Neutrophil (primary cell): ENCODE data around the gene KRT32.
"Not testable (repeated sequence)": the region's sequence is repeated elsewhere in the genome, so short reads cannot be mapped to it uniquely, and the experiment has no call there.

Experiments
- H3K27ac ChIP-seq: fragments of 200-600 bp; sonication (generic); 2 replicates; pipeline ENCODE4 v1.5.1; 2016; ENCODE audit warnings: mild to moderate bottlenecking, moderate library complexity
- H3K27me3 ChIP-seq: fragments of 200-600 bp; sonication (generic); 2 replicates; pipeline ENCODE4 v1.6.0; 2016; ENCODE audit warnings: mild to moderate bottlenecking
- H3K36me3 ChIP-seq: fragments of 200-600 bp; sonication (generic); 2 replicates; pipeline ENCODE4 v1.5.1; 2017
- H3K4me1 ChIP-seq, 2 experiments: fragments of 200-600 bp in 1 of 2; sonication (generic) in 1 of 2; 1 replicate in 1 of 2; 2 replicates in 1 of 2; pipeline versions ENCODE4 v1.5.1 to v1.6.1; 2013 to 2016; ENCODE audit warnings: low read depth in 1 of 2, low read length in 1 of 2, mild to moderate bottlenecking in 1 of 2, moderate library complexity in 1 of 2; ENCODE audit not compliant: control insufficient read depth in 1 of 2, insufficient read depth in 1 of 2
- H3K4me3 ChIP-seq, 2 experiments: fragments of 200-600 bp in 1 of 2; sonication (generic) in 1 of 2; 1 replicate in 1 of 2; 2 replicates in 1 of 2; pipeline ENCODE4 v1.5.1; 2013 to 2016; ENCODE audit warnings: low read depth in 1 of 2, low read length in 1 of 2, mild to moderate bottlenecking in 1 of 2, moderate library complexity in 1 of 2
- H3K9me3 ChIP-seq: fragments of 200-600 bp; sonication (generic); 2 replicates; pipeline ENCODE4 v1.5.1; 2016
- TF ChIP-seq, protein P1 (sequence below): fragments of 200-600 bp; sonication (generic); IDR thresholded peaks from 2 replicates; pipeline ENCODE4 v1.5.1; 2016; ENCODE audit warnings: antibody characterized with exemption

The KRT32 gene

DNA sequence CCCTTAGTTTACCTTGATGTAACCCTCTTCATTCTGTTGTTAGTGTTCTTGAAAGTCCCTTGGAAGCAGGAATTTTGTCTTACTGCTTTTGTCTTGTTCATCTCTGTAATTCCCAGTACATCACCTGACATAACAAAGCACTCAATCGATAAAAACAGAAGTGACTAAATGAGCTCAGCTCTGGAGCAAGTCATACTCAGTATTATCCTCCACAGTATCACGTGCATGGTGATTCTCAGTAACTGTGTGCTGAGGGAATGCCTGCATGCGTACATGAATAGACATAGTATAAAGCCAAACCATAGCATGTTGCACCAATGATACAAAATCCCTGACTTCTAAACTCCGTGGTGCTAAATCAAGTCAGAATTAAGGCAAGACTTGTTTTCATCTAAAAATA lies 33.6 kb downstream of the KRT32 start:
- Histone ChIP-seq H3K27me3 (peaks cover 14% of the 10 kb centered on the region), H3K4me1 (peaks cover 0 to 10% of the 10 kb centered on the region in 2 experiments), H3K4me3 (no peak overlapping the region), H3K27ac (no peak overlapping the region), H3K9me3 (no peaks in the 10 kb centered on the region), H3K36me3 (no peaks in the 10 kb centered on the region)
- TF ChIP-seq, protein P1, sequence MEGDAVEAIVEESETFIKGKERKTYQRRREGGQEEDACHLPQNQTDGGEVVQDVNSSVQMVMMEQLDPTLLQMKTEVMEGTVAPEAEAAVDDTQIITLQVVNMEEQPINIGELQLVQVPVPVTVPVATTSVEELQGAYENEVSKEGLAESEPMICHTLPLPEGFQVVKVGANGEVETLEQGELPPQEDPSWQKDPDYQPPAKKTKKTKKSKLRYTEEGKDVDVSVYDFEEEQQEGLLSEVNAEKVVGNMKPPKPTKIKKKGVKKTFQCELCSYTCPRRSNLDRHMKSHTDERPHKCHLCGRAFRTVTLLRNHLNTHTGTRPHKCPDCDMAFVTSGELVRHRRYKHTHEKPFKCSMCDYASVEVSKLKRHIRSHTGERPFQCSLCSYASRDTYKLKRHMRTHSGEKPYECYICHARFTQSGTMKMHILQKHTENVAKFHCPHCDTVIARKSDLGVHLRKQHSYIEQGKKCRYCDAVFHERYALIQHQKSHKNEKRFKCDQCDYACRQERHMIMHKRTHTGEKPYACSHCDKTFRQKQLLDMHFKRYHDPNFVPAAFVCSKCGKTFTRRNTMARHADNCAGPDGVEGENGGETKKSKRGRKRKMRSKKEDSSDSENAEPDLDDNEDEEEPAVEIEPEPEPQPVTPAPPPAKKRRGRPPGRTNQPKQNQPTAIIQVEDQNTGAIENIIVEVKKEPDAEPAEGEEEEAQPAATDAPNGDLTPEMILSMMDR = no peak

DNA sequence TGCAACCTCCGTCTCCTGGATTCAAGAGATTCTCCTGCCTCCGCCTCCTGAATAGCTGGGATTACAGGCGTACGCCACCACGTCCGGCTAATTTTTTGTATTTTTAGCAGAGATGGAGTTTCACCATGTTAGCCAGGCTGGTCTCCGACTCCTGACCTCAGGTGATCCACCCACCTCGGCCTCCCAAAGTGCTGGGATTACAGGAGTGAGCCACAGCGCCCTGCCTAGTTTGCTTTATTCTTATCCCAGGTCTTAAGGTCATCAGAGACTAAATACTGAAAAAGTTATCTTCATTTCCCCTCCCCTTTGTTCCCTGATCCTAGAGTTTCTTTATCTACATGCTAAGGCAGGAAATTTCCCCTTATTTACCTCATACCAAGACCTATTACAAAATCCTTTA lies 36.8 kb downstream of the KRT32 start:
- not testable (repeated sequence) for H3K4me1 ChIP-seq, H3K27ac ChIP-seq, H3K9me3 ChIP-seq, H3K36me3 ChIP-seq, H3K4me3 ChIP-seq
- peaks cover 14% of the 10 kb centered on the region for H3K27me3 ChIP-seq

DNA sequence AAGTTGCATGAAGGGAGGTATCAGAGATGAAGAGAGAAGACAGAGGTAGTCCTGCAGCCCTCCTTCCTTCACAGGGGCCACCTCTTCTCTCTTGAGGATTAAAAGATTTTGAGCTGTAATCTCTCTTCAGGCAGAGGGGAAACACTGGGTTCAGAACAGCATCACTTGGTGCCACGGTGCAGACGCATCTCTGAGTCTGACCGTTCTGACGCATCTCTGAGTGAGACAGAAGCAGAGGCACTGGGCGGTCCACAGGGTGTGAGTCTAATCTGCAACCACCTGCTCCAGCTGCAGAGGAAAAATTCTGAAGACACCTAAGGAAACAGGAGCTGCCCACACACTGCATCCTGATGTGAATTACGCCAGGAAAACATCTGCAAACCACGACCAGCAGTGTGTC lies 37.5 kb downstream of the KRT32 start:
- Histone ChIP-seq H3K27me3 (peaks cover 14% of the 10 kb centered on the region), H3K4me3 (no peak overlapping the region), H3K36me3 (no peaks in the 10 kb centered on the region), H3K27ac (no peak overlapping the region), H3K4me1 (peaks cover 0 to 10% of the 10 kb centered on the region in 2 experiments), H3K9me3 (no peaks in the 10 kb centered on the region)
- TF ChIP-seq, protein P1 = no peak

DNA sequence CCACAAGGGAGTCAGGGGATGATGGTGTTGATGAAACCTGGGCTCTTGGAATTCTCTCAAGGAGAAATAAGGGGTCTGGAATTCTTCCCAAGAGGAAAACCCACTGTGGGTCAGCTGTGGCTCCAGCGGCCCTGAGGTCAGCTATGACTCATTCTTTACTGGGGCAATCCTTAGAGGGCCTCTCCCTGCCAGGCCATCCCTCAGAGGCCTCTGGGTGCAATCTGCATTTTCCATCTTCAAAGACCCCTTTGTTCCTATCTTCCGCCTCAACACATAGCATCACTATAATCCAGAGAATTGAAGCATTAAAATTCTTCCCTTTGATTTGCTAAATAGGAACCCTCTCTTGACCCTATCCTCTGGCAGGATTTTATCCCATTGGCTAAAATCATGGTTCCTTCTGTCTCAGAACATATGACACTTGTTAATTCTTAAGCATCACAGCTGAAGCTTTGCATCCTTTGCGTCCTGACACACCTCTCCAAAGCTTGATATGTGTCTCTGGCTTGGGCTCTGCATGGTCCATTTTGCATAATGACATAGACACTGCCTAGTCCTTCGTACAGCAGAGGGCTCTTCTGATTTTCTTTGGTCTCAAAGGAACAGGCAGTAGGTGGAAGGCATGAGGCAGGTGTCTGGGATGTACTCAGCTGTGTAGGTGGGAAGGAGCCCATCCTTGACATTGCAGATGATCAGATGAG lies 38.4 kb downstream of the KRT32 start:
- Histone ChIP-seq H3K27me3 (peaks cover 14% of the 10 kb centered on the region), H3K9me3 (no peaks in the 10 kb centered on the region), H3K36me3 (no peaks in the 10 kb centered on the region), H3K27ac (no peak overlapping the region), H3K4me3 (no peak overlapping the region), H3K4me1 (peaks cover 0 to 10% of the 10 kb centered on the region in 2 experiments)
- TF ChIP-seq, protein P1 = no peak

DNA sequence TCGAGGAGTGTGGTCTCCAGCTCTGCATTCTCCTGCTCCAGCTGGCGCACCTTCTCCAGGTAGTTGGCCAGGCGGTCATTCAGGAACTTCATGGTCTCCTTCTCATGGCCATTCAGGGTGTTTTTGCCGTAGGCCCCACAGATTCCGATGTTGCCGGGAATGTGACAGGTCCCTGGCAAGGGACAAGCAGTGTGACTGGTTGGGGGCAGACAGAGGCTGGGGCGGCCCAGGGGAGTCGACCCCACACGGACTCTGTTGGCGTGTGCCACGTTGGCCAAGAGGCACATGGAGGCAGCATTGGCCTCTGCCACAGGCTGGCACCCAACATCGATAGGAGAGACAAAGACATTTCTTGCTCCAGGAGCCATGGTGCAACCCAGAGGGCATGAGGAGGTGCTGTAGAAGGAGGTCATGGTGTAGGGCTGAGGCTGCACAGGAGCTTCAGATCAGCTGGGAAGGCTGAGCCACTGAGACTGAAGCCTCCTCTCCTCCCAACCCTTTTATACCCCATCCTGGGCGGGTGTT lies 43.0 kb downstream of the KRT32 start, which contains the start of gene KRT37:
Gene KRT37 (minus strand): TSS at position 475 of the 525 bp plus-strand sequence. CDS start 62 bp downstream, at position 413.
- H3K36me3 ChIP-seq = no peaks in the 10 kb centered on the region
- peaks cover 10% of the 10 kb centered on the region for H3K27me3 ChIP-seq
- H3K27ac ChIP-seq = no peak within 1 kb of the TSS
- no peaks in the 10 kb centered on the region for H3K4me1 ChIP-seq
- no peaks in the 10 kb centered on the region for H3K9me3 ChIP-seq
- no peak within 1 kb of the TSS for H3K4me3 ChIP-seq
- TF ChIP-seq, protein P1 = no peak

DNA sequence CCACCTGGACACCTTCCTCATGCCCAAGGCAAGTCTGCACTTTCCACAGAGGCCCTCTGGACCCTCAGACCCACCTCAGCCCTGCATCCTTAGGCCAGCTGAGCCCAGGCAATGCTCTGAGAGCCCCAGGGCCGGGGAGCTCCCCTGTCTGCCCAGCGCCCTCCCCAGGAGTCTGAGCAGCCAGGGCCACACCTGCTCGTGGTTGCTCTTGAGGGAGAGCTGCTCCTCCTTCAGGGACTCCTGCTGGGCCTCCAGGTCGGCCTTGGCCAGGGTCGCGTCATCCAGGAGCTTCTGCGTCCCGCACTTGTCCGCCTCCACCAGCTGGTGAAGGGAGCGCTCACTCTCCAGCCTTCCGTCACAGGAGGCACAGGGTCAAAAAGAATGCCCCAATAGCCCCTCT lies 44.6 kb downstream of the KRT32 start:
- not testable (repeated sequence) for H3K4me1 ChIP-seq, H3K36me3 ChIP-seq

More for the DNA sequence above, 44.6 kb downstream of the KRT32 start:
- not testable (repeated sequence) for H3K27me3 ChIP-seq, H3K4me3 ChIP-seq, H3K27ac ChIP-seq, H3K9me3 ChIP-seq
